Iris pigment epithelial cell (primary cell): ENCODE data around the gene SLAMF1.
"Not testable (repeated sequence)": the region's sequence is repeated elsewhere in the genome, so short reads cannot be mapped to it uniquely, and the experiment has no call there.

ENCODE experiments used
- DNase-seq: peaks from one replicate; pipeline ENCODE4 v3.0.0-alpha.2; 2011; ENCODE audit warnings: low read depth

SLAMF1 gene

GRCh38 chr1:160563230-160563629 lies 83.6 kb downstream of the SLAMF1 start:
- DNase-seq = not testable (repeated sequence)

GRCh38 chr1:160562745-160563144 lies 84.1 kb downstream of the SLAMF1 start:
- DNase-seq = not testable (repeated sequence)

GRCh38 chr1:160560806-160561205 lies 86.0 kb downstream of the SLAMF1 start:
- no peak for DNase-seq

GRCh38 chr1:160560045-160560705 lies 86.7 kb downstream of the SLAMF1 start:
- no peak for DNase-seq

GRCh38 chr1:160559437-160559836 lies 87.4 kb downstream of the SLAMF1 start:
- DNase-seq = not testable (repeated sequence)

- no peak for DNase-seq
Measured at GRCh38 chr1:160558660-160559380, 88.0 kb downstream of the SLAMF1 start.
